PC-3 (cell line): ENCODE measurements around the gene PDE6A. TPM values are rescaled to one million over a fixed set of nuclear protein-coding genes. Genes with fewer than 3 reads are reported as not detected.

Source experiments
- ATAC-seq: fragments of 200-7000 bp; cut with Tn5 transposase; 2 replicates; pipeline ENCODE4 v1.9.1; 2020; ENCODE audit warnings: mild to moderate bottlenecking, moderate library complexity
- BruUV-seq: library from RNA; stranded (reverse); fragments of 400-500 nt; replicated peaks from 2 replicates; lab custom pipeline; 2021; lab: Mats Ljungman, UMichigan
- CTCF ChIA-PET: fragments of 300-600 bp; sonication (Branson Sonifier 250); formaldehyde crosslinking; loops from one replicate; lab custom pipeline; 2022; ENCODE audit warnings: antibody characterized with exemption; lab: Charles Lee
- POLR2A ChIA-PET: fragments of 300-600 bp; sonication (Branson Sonifier 250); formaldehyde crosslinking; loops from one replicate; lab custom pipeline; 2022; ENCODE audit warnings: antibody characterized with exemption; ENCODE audit not compliant: unreplicated experiment; lab: Charles Lee
- DNase-seq: peaks from one replicate; pipeline ENCODE4 v3.0.0-alpha.2; 2015
- H2AFZ ChIP-seq: fragments of 300-600 bp; sonication (generic); 2 replicates; pipeline ENCODE4 v1.6.0; 2016; ENCODE audit warnings: antibody characterized with exemption, low read length
- H3F3A ChIP-seq: fragments of 300-600 bp; sonication (generic); one replicate; pipeline ENCODE4 v1.6.0; 2017; ENCODE audit warnings: antibody characterized with exemption, low read length, control low read depth, mild to moderate bottlenecking; ENCODE audit not compliant: unreplicated experiment
- H3K27ac ChIP-seq: fragments of 300-600 bp; sonication (generic); 2 replicates; pipeline ENCODE4 v1.5.1; 2016; ENCODE audit warnings: mild to moderate bottlenecking, low read length
- H3K27me3 ChIP-seq: fragments of 300-600 bp; sonication (generic); 2 replicates; pipeline ENCODE4 v1.6.1; 2016; ENCODE audit warnings: low read length, mixed read lengths
- H3K36me3 ChIP-seq: fragments of 300-600 bp; sonication (generic); 2 replicates; pipeline ENCODE4 v1.6.1; 2016; ENCODE audit warnings: low read depth, mixed run types, low read length, mixed read lengths
- H3K4me1 ChIP-seq: fragments of 300-600 bp; sonication (generic); 2 replicates; pipeline ENCODE4 v1.5.1; 2016; ENCODE audit warnings: low read length; ENCODE audit not compliant: insufficient read depth
- H3K4me2 ChIP-seq: fragments of 300-600 bp; sonication (generic); 2 replicates; pipeline ENCODE4 v1.6.0; 2016; ENCODE audit warnings: low read length
- H3K4me3 ChIP-seq: fragments of 300-600 bp; sonication (generic); 2 replicates; pipeline ENCODE4 v1.5.1; 2016; ENCODE audit warnings: mild to moderate bottlenecking, low read length, mixed read lengths
- H3K79me2 ChIP-seq: fragments of 300-600 bp; sonication (generic); 2 replicates; pipeline ENCODE4 v1.6.1; 2017; ENCODE audit warnings: low read length, mixed read lengths
- H3K9ac ChIP-seq: fragments of 300-600 bp; sonication (generic); 2 replicates; pipeline ENCODE4 v1.6.0; 2016; ENCODE audit warnings: mild to moderate bottlenecking, low read length
- H3K9me2 ChIP-seq: fragments of 300-600 bp; sonication (generic); replicated peaks from 2 replicates; pipeline ENCODE4 v1.6.1; 2016; ENCODE audit warnings: mixed run types, low read length, mixed read lengths
- H3K9me3 ChIP-seq: fragments of 300-600 bp; sonication (generic); 2 replicates; pipeline ENCODE4 v1.6.1; 2016; ENCODE audit warnings: low read length, mixed read lengths
- H4K20me1 ChIP-seq: fragments of 300-600 bp; sonication (generic); 2 replicates; pipeline ENCODE4 v1.6.1; 2016; ENCODE audit warnings: low read length, mixed read lengths
- EZH2 ChIP-seq: fragments of 300-600 bp; sonication (generic); IDR thresholded peaks from one replicate; pipeline ENCODE4 v1.6.1; 2017; ENCODE audit warnings: antibody characterized with exemption, mild to moderate bottlenecking, low read length; ENCODE audit not compliant: unreplicated experiment
- EZH2phosphoT487 ChIP-seq: fragments of 300-600 bp; sonication (generic); IDR thresholded peaks from 2 replicates; pipeline ENCODE4 v1.6.1; 2018; ENCODE audit warnings: mild to moderate bottlenecking, antibody characterized with exemption, low read length, borderline replicate concordance
- intact Hi-C: fragments of 100-400 bp; cut with micrococcal nuclease; formaldehyde crosslinking; loops from 2 replicates; pipeline ENCODE4 v1.9.0; 2023
- total RNA-seq: library from RNA; depleted of rRNA; stranded (reverse); fragments of >200 nt; gene quantifications from 2 replicates; pipeline ENCODE4 v1.2.3, GENCODE V29; 2014
- TF ChIP-seq, protein P1 (sequence below): fragments of 300-600 bp; sonication (generic); conservative IDR thresholded peaks from 2 replicates; pipeline ENCODE4 v1.5.1; 2017; ENCODE audit warnings: antibody characterized with exemption, low read depth, mild to moderate bottlenecking, low read length

The PDE6A gene
- total RNA-seq, 1 experiment from 2014 or later = not detected

DNA sequence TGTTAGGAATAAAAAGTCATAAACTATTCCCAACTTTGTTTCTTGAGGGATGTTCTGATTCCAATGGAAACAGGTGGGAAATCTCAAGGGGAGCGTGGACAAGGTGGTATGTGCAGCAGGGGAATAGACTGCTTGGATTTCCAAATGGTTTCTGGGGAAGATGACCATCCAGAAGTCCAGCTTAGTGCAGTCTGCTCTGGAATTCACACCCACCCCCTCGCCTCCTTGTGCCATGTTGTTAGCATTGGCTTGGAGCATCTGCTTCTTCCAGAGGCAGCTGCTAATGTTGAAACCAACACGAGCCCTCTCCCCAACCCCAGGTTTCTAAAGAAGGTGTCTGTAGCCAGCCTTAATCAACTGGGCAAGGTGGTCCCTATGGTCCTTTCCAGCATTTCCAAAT lies 90.9 kb downstream of the PDE6A start:
- TF ChIP-seq EZH2 (no peak), EZH2phosphoT487 (no peak)
- TF ChIP-seq, protein P1, sequence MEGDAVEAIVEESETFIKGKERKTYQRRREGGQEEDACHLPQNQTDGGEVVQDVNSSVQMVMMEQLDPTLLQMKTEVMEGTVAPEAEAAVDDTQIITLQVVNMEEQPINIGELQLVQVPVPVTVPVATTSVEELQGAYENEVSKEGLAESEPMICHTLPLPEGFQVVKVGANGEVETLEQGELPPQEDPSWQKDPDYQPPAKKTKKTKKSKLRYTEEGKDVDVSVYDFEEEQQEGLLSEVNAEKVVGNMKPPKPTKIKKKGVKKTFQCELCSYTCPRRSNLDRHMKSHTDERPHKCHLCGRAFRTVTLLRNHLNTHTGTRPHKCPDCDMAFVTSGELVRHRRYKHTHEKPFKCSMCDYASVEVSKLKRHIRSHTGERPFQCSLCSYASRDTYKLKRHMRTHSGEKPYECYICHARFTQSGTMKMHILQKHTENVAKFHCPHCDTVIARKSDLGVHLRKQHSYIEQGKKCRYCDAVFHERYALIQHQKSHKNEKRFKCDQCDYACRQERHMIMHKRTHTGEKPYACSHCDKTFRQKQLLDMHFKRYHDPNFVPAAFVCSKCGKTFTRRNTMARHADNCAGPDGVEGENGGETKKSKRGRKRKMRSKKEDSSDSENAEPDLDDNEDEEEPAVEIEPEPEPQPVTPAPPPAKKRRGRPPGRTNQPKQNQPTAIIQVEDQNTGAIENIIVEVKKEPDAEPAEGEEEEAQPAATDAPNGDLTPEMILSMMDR = no peak
- H3K4me2 ChIP-seq = no peak overlapping the region
- H3K9me3 ChIP-seq = no peaks in the 10 kb centered on the region
- CTCF ChIA-PET = interaction anchor here (1.0 to 2.2 kb wide), 7 partner anchors 12 to 217 kb away, joined by 3 to 17 read pairs (median 4); partner anchors contain the start of genes HMGXB3 and TIGD6
- H3K27ac ChIP-seq = no peak overlapping the region
- peaks cover 7% of the 10 kb centered on the region; the same call in 1 of the 2 replicates for H3K4me1 ChIP-seq
- H3K79me2 ChIP-seq = no peaks in the 10 kb centered on the region
- ATAC-seq = no peak
- no TSS peak for BruUV-seq
- no peak overlapping the region for H3K9ac ChIP-seq
- no peak for DNase-seq
- intact Hi-C loops = loop anchor here (1.0 kb wide), 3 partner anchors 14 to 137 kb away; no protein-coding TSS in a partner anchor
- H3K4me3 ChIP-seq = no peak overlapping the region
- no peaks in the 10 kb centered on the region for H3K9me2 ChIP-seq
- no peaks in the 10 kb centered on the region for H3K27me3 ChIP-seq
- POLR2A ChIA-PET = interaction anchor here (0.5 kb wide), 1 partner anchor 106 kb away, joined by 7 read pairs; no protein-coding TSS in a partner anchor
- no peaks in the 10 kb centered on the region for H4K20me1 ChIP-seq
- H3K36me3 ChIP-seq = no peaks in the 10 kb centered on the region
- no peaks in the 10 kb centered on the region for H3F3A ChIP-seq
- H2AFZ ChIP-seq = no peak overlapping the region

- no peak overlapping the region for H2AFZ ChIP-seq
- no peak overlapping the region for H3K4me3 ChIP-seq
- TF ChIP-seq, protein P1 = no peak; the same call in 1 of the 2 replicates
- no peak for TF ChIP-seq EZH2
- TF ChIP-seq EZH2phosphoT487 = no peak
- no peak overlapping the region for H3K9ac ChIP-seq
- DNase-seq = no peak
- no peaks in the 10 kb centered on the region for H3K79me2 ChIP-seq
- ATAC-seq = peak; percentile 16
- no peaks in the 10 kb centered on the region for H3F3A ChIP-seq
- H3K36me3 ChIP-seq = no peaks in the 10 kb centered on the region
- intact Hi-C loops = loop anchor here (1.0 kb wide), 3 partner anchors 14 to 137 kb away; no protein-coding TSS in a partner anchor
- ChIA-PET CTCF (interaction anchor here (0.8 to 2.2 kb wide), 9 partner anchors 11 to 217 kb away, joined by 3 to 17 read pairs (median 5); partner anchors contain the start of genes HMGXB3 and TIGD6), POLR2A (interaction anchor here (0.5 kb wide), 1 partner anchor 107 kb away, joined by 7 read pairs; no protein-coding TSS in a partner anchor)
- H3K4me1 ChIP-seq = peaks cover 7% of the 10 kb centered on the region; the same call in 1 of the 2 replicates
- no peak overlapping the region for H3K27ac ChIP-seq
- no peaks in the 10 kb centered on the region for H3K9me2 ChIP-seq
- no TSS peak for BruUV-seq
- no peaks in the 10 kb centered on the region for H3K9me3 ChIP-seq
- H3K4me2 ChIP-seq = no peak overlapping the region
- H3K27me3 ChIP-seq = no peaks in the 10 kb centered on the region
- no peaks in the 10 kb centered on the region for H4K20me1 ChIP-seq
Measured at GRCh38 chr5:149853331-149853648, 91.3 kb downstream of the PDE6A start.
